GM18517 (cell line): ENCODE measurements around the gene POU2F2.

Source experiments
- ATAC-seq: cut with Tn5 transposase; IDR thresholded peaks from one replicate; pipeline ENCODE4 v1.9.1; 2021; ENCODE audit warnings: mild to moderate bottlenecking, moderate library complexity; ENCODE audit not compliant: unreplicated experiment

POU2F2 gene

GRCh38 chr19:42126574-42126973, 5.7 kb downstream of the POU2F2 start:
- no peak for ATAC-seq

DNA sequence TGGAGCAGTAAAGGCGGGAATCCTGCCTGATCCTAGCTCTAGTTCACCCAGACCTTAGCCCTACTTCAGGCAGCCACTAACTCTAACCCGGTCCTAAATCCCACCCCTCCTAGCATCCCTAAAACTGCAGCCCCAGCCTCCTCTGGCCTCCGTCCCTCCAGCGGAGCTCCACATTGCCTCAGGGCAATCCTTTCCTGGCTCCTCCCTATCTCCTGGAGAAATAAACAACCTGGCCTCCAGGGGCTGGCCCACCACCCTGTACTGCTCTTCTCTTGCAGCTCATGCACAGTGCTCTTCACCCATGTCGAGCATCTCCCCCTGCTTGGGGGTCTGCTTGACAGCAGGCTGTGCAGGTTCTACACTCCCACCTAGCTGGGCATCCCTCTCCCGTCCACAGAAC, 6.7 kb downstream of the POU2F2 start:
- ATAC-seq: no peak

- no peak for ATAC-seq
Observed at GRCh38 chr19:42124386-42124901, 7.8 kb downstream of the POU2F2 start.

GRCh38 chr19:42123765-42124164, 8.5 kb downstream of the POU2F2 start:
- no peak for ATAC-seq

- no peak for ATAC-seq
Observed at GRCh38 chr19:42122691-42123607, 9.3 kb downstream of the POU2F2 start.

DNA sequence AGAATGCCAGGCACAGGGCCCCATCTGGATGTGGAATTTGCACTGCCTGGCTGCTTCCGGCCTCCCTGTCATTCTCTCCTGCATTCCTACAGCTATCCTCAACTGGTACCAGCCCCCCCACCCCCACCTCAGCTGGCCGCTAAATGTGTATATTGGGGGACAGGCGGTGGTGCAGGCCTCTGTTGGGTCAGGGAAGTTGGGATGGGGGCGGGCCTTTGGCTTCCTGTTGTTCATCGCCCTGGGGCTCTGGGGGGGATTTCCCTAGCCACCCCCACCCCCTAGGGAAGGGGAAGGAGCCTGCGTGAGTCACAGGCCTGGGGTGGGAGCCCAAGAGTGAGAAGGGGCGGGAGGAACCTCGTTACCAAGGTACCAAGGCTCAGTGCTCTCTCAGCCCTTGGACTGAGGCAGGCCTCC, 10.6 kb downstream of the POU2F2 start:
- ATAC-seq: no peak

GRCh38 chr19:42121036-42121621, 11.1 kb downstream of the POU2F2 start:
- ATAC-seq: no peak

DNA sequence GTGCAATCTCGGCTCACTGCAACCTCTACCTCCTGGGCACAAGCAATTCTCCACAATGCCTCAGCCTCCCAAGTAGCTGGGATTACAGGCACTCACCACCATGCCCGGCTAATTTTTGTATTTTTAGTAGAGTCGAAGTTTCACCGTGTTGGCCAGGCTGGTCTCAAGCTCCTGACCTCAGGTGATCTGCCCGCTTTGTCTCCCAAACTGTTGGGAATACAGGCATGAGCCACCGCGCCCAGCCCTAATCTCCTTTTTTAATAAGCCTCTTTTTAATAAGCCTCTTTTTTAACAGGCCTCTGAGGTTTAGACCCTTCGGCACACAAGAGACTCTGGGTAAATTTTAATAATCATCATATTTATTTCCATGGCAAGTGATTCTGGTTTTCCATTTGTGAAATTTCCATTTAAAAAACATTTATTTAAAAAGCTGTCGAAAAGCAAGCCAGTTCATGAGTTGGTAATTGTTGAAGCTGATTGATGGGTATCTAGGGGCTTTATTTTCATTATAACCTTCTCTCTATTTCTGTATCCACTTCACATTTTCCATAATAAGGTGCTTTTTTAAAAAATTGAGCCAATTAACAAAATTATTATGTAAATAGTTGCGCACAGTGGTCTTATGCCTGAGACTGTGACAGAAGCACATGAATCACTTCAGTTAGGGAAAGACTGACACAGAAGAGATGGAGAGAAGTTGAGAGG, 11.8 kb downstream of the POU2F2 start:
- no peak for ATAC-seq

- no peak for ATAC-seq
Observed at GRCh38 chr19:42117076-42117475, 15.2 kb downstream of the POU2F2 start.

GRCh38 chr19:42116308-42117075, 15.8 kb downstream of the POU2F2 start:
- ATAC-seq: no peak

- ATAC-seq: no peak
Observed at GRCh38 chr19:42115705-42116104, 16.5 kb downstream of the POU2F2 start.

DNA sequence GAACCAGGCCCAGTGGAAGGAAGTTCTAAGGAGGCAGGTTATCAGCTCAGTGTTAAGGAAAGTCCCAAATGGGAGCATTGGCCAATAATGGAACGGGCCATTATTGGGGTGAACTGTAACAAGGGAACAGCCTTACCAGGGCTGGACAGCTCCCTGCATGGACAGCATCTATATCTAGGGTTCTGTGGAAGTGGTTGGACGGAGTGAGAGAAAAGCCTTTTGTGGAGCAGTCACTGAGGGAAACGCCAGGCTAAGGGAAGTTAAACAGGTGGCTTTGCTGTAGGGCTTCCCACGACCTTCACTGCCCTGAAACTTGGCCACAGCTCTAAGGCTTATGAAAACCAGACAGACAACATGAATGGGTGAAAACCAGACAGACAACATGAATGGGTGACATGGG, 17.0 kb downstream of the POU2F2 start:
- ATAC-seq: no peak

DNA sequence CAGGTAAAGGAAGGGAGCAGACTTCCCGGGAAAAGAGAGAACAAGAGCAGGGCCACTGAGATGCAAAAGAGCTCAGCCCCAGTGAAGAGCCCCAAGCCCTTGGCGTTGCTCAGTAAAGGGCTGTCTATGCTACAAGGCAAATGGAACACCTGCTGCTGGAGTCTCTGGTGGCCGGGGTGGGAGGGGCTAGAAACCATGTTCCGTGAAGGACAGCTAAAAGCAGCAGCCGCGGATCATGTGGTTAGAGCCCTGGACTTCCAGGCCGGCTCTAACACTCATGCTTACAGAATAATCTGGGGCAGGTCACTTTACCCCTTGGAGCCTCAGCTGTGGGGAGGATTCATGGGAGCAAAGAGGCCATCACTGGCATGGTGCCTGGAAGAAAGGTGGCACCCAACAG, 17.8 kb downstream of the POU2F2 start:
- peak; percentile 51 for ATAC-seq

DNA sequence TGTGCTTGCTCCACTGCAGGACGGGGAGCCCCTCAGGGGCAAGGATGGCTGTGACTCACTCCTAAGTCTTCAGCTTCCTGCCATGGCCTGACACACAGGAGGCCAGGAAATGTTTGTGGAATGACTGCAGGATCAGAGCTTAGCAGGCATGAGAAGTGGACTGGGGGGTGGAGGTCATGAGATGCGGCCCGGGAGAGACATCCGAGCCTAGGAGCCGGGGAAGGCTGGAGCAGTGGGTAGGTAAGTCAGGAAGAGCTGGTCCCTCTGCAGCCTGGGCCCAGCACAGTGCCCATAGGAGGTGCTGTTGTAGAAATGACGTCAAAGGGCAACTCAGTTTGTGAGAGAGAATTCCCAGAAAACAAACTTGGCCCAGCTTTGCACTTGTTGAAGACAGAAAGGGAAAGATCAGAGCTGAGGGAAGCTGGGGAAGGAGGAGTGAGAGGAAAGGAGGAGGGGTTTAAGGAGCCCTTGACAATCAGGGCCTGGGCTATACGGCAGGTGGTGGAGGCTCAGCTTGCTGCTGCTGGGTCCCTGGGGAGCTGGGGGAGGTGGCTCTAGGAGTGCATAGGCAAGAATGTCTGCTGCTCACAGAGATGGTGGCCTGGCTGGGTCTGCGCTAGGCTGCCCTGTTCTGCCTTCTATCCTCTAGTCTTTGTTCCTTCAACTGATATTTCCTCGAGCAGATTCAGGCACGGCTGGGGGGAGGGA, 18.5 kb downstream of the POU2F2 start:
- ATAC-seq: peak; percentile 51

DNA sequence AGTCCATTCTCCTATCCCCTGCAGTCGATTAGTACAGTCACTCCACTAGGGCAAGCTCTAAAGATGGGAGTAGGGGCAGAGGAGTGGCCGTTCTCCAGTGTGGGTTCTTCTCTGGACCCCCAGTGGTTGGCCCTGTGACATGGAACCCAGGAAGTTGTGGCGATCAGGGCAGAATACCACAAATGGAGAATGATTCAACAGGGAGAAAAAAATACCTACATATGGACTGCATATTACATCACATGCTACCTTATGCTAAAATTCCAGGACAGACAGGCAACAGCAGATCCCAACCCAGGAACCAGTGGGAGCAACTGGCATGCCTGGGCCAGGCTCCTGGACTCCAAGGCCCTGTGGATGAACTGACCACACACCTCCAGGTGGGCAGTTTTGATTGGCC, 20.4 kb downstream of the POU2F2 start:
- ATAC-seq: no peak

- ATAC-seq: no peak
Observed at GRCh38 chr19:42111384-42111783, 20.9 kb downstream of the POU2F2 start.

GRCh38 chr19:42110658-42111057, 21.6 kb downstream of the POU2F2 start:
- ATAC-seq: no peak

- ATAC-seq: no peak
Observed at GRCh38 chr19:42109896-42110295, 22.4 kb downstream of the POU2F2 start.

GRCh38 chr19:42108527-42109389, 23.5 kb downstream of the POU2F2 start:
- peak; percentile 68 for ATAC-seq
